HG02852 (cell line): ENCODE results near the gene PHKA1.
A peak's percentile ranks its signal among the peaks of the same experiment; 100 is the strongest.
"Not testable (repeated sequence)": the region's sequence is repeated elsewhere in the genome, so short reads cannot be mapped to it uniquely, and the experiment has no call there.

ENCODE experiments used
- ATAC-seq: cut with Tn5 transposase; IDR thresholded peaks from one replicate; pipeline ENCODE4 v1.9.1; 2021; ENCODE audit warnings: mild to moderate bottlenecking, moderate library complexity; ENCODE audit not compliant: unreplicated experiment

Gene PHKA1

GRCh38 chrX:72669508-72669907 is 44.6 kb downstream of the PHKA1 start:
- ATAC-seq: not testable (repeated sequence)

GRCh38 chrX:72666451-72666850 is 47.7 kb downstream of the PHKA1 start:
- ATAC-seq: no peak

- ATAC-seq: no peak
Measured at GRCh38 chrX:72663737-72664136, 50.4 kb downstream of the PHKA1 start.

GRCh38 chrX:72662020-72662747 is 51.9 kb downstream of the PHKA1 start:
- ATAC-seq: no peak

- ATAC-seq: no peak
Measured at GRCh38 chrX:72659723-72660122, 54.4 kb downstream of the PHKA1 start.

- no peak for ATAC-seq
Measured at GRCh38 chrX:72652082-72652481, 62.0 kb downstream of the PHKA1 start.

- ATAC-seq: no peak
Measured at GRCh38 chrX:72644946-72645345, 69.2 kb downstream of the PHKA1 start.

- no peak for ATAC-seq
Measured at GRCh38 chrX:72641611-72642010, 72.5 kb downstream of the PHKA1 start.

- ATAC-seq: no peak
Measured at GRCh38 chrX:72635930-72636329, 78.2 kb downstream of the PHKA1 start.

GRCh38 chrX:72634331-72634730 is 79.8 kb downstream of the PHKA1 start:
- no peak for ATAC-seq

GRCh38 chrX:72630185-72630584 is 83.9 kb downstream of the PHKA1 start:
- ATAC-seq: no peak

- ATAC-seq: no peak
Measured at GRCh38 chrX:72624194-72624593, 89.9 kb downstream of the PHKA1 start.

- peak; percentile 80 for ATAC-seq
Measured at GRCh38 chrX:72621625-72622485, 92.3 kb downstream of the PHKA1 start.

GRCh38 chrX:72621163-72621562 is 92.9 kb downstream of the PHKA1 start:
- ATAC-seq: peak; percentile 8

GRCh38 chrX:72620550-72621145 is 93.5 kb downstream of the PHKA1 start:
- ATAC-seq: no peak

- no peak for ATAC-seq
Measured at GRCh38 chrX:72609313-72609712, 104.8 kb downstream of the PHKA1 start.

- ATAC-seq: no peak
Measured at GRCh38 chrX:72604705-72605104, 109.4 kb downstream of the PHKA1 start.

GRCh38 chrX:72604112-72604511 is 110.0 kb downstream of the PHKA1 start:
- ATAC-seq: no peak

GRCh38 chrX:72591038-72591437 is 123.1 kb downstream of the PHKA1 start:
- ATAC-seq: not testable (repeated sequence)

GRCh38 chrX:72584163-72584562 is 129.9 kb downstream of the PHKA1 start:
- ATAC-seq: no peak

GRCh38 chrX:72576141-72576894 is 137.8 kb downstream of the PHKA1 start:
- ATAC-seq: no peak
